ENCODE results near the gene FOXS1.
A peak's percentile ranks its signal among the peaks of the same experiment; 100 is the strongest.

The FOXS1 gene

DNA sequence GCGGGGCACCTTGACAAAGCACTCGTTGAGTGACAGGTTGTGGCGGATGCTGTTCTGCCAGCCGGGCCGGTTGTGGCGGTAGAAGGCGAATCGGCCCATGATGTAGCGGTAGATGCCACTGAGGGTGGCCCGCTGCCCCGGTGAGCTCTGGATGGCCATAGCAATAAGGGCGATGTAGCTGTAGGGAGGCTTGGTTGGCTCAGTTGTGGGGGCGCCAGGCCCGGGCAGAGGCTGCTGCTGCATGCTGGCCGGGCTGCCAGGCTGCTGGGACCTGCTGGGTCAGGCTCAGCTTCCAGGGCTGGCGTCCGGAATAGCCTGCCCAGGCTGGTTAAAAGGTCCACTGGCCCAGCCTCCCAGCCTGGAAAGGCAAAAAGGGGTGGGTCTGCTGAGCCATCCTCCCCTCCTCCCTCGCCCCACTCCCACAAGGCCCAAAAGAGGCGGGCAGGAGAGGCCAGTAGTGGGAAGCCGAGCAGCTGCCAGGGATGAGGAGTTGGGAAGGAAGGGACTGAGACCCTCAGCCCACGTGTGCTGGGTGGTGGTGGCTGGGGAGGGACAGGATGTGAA, at the start of gene FOXS1:
FOXS1 (minus strand) TSS at position 305 of the 564 bp plus-strand sequence; CDS start at position 243, 62 bp downstream.
- no peak for DNase-seq

DNA sequence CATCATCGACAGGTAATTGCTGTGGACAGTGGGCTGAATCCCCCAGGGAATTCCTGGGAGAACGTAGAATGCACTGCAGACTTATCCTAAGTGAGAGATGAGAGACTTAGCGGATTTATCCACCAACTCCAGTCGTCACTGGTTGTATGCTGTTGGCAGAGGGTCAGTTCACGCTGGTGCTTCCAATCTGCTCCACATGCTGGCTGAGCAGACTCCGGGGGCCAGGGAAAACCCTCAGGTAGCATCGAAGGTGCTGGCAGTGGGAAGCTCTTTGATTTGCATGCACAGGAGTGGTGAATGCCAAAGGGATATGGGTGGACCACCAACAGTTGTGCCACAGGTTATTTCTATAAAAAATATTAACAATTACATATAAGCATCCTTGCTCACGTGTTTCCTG, 45.2 kb upstream of the FOXS1 start:
- no peak for DNase-seq

DNA sequence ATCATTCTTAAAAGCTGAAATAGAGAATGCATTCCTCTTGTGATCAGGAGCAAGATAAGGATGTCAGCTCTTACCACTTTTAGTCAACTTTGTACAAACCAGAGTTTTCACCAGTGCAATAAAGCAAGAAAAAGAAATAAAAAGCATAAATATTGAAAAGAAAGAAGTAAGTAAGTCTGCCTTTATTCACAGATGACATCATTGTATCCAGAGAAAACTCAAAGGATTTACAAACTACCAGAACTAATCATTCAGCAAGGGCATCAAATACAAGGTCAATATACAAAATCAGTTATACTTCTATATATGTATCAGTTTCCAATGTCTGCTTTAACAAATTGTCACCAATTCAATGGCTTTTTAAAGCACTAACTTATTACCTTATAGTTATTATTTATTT, 38.4 kb upstream of the FOXS1 start:
- DNase-seq: no peak

DNA sequence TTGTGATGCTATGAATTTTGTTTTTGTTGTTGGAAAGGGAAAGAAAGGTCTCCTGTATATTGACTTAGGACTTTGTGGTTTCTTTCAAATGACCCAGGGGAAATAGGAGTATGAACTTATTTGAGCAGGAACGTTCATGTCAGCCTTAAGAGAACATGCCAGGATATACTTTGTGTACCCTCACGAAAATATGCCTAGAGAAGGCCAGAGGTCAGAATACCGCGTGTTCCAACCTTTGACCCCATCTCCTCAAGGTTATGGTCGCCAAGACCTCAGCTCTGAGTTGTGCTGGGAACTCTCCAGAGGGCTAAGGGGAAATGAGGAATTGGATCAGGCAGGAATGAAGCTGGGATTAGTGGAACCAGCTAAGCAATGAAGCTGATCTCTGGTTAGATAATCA, 36.5 kb upstream of the FOXS1 start:
- no peak for DNase-seq

DNA sequence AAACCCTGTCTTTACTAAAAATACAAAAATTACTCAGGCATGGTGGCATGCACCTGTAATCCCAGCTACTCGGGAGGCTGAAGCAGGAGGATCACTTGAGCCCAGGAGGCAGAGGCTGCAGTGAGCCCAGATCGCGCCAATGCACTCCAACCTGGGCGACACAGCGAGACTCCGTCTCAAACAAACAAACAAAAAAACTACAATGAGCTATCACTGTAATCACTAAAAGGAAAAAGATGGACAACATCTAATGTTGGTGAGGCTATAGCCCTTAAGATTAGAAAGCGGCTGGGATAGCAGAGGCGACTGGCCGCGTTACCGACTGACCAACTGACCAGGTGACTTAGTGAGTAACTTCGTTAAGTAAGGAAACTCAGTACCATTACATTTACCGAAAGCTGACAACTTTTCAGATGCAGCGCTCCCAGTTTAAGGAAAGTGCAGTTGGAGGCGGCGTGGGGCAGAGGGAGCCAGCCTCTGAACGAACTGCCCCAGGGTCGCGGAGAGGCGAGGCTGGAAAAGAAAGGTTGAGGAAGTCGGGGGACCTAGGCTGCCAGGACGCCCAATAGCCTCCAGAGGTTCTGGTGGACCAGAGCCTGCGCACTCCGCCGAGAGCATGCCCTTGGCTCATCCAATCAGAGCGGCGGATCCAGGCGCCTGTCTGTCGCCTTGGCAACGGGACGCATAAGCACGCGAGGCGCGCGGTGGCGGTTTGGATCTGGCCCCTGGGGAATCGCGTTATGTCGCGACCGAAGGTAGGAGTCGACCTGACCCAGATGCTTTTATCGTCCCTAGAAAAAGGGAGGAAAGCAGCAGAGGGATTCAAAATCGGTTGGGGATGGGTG, 34.0 kb upstream of the FOXS1 start:
- DNase-seq: peak; percentile 94

DNA sequence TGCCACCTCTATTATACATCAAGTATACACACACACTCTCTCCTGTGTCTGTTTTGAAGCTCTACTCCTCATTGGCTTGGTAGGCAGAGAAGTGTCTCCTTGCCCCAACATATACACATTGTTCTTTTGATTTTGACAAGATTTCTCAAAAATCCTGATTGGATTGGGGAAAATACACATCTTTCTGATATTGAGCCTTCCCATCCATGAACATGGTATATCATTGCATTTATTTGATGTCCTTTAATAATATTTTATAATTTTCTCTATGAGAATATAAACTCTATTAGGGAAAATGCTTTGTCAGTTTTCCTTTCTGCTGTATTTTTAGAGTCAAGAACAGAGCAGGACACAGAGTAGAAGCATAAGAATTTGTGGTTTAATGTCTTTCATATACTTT, 32.3 kb upstream of the FOXS1 start:
- DNase-seq: no peak

DNA sequence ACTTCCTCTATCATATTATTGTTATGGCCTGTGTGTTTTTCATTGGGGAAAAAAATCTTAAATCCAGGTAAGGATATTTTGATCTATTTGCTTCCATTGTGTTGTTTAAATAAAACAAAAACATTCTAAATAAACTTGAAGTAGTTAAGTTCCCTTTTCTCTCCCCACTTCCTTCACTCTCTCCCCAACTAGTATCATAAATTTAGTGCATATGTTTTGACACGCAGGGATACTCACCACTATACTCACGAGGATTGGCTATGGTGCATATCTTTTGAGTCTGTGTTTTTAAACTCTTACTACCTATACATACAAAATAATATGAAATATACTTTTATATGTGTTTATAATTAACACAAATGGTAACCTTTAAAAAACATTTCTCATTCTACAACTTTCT, 30.3 kb upstream of the FOXS1 start:
- DNase-seq: no peak

DNA sequence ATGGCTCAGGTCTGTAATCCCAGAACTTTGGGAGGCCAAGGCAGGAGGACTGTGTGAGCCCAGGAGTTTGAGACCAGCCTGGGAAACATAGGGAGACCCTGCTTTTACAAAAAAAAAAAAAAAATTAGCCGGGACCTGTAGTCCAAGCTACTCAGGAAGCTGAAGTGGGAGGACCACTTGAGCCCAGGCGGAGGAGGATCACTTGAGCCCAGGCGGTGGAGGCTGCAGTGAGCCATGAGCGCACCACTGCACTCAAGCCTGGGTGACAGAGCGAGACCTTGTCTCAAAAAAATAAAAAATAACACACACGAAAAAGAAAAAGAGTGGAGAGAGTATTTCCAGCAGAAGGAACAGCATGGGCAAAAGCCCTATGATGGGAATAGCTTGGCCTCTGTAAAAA, 27.0 kb upstream of the FOXS1 start:
- no peak for DNase-seq

DNA sequence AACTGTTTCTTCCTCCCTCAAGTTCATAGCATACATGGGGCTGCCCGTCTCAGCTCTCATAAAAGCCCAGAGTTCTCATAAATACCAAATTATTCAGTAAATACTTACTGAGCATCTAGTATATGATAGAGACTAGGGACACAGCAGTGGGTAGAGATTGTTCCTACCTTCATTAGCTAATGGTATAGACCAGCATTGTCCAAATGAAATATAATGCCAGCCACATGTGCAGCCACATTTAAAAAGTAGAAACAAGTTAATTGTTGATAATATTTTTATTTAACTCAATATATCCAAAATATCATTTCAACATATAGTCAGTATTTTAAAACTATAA, 26.2 kb upstream of the FOXS1 start:
- no peak for DNase-seq

DNA sequence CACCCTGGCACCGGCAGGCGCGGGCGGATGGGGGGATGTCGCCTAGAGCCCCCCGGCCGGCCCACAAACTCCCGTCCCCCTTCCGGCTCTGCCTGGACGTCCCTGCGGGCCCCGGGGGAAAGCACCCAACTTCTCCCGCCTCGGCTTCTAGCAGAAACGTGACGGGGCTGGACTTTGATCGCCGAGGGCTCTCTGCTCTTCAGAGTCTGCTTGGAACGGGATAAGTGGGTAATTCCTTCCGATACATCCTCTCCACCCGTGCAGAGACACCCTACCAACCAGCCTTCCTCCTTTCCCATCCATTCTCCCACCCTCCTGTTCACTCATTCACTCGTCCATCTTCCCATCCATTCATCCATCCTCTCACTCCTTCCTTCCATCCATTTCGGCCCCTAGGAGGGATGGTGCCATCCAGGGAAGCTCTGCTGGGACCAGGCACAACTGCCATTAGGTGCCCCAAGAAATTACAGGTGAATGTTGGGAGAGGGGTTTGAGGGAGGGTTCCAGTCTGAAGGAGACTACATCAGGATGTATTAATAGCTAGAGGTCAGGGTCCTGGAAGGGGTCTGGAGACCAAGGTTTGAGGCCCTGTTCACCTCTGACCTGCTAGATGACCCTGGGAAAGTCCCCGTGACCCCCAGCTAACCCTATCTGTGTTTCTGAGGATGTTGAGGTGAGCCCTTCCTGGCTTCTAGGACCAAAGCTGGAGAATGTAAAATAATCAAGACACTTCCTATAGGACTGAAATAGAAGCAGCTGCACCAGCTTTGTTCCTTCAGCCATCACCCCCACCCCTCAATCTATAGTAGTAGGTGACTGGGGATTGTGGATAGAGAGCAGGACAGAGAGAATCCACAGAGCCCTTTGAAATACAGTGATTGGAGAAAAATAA, 25.6 kb upstream of the FOXS1 start:
- peak; percentile 11 for DNase-seq

DNA sequence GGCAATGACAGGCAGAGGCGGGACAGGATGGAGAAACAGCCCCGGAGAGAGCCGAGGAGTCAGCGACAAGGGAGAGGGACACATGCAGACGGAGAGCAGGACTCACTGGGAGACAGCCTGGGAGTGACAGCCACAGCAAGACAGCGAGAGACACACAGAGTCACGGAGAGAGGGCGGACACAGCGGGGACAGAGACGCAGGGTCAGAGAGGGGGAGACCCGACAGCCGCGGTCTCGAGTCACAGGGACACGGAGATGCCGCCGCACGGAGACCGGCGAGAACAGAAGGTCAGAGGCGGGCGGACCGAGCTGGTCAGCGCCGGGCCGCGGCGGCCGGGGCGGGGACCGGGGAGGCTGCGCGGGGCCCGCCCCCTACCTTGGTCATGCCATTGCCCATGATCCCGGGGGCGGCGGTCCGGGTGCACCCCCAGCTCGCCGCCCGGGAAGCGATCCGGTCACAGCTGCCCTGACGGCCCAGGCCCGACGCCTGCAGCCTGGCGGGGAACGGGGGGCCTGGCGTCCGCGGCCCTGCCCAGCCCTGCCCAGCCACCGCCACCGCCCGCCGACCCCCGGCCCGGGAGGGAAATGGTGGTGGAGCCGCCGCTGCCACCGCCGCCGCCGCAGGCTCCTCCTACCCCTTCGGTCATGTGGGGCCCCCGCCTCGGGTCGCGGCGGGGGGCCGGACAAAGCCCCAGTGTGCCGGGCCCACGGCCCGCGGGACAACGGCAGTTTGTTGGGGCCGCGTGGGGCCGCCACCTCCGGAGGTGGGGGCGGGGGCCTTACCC, 24.7 kb upstream of the FOXS1 start, which contains the start of the genes DUSP15 and TTLL9:
DUSP15 (minus strand) TSS at position 586 of the 784 bp plus-strand sequence; CDS start at position 396, 190 bp downstream.
TTLL9 (plus strand) TSS at position 693 of the 784 bp plus-strand sequence. CDS start 493 bp downstream, outside the sequence.
- peak; percentile 29 for DNase-seq

DNA sequence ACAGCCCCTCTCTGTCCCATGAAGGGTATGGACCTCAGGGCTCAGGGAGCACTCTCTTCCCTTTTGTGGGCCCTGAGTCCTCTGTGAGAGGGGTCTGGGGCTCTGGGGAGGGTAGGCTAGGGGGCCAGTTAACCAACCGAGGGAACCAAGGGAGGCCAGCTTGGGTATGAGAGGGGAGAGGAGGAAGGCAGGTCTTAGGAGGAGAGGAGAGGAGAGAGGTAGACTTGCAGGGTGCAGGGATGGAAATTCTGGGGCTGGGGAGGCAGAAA, 24.2 kb upstream of the FOXS1 start:
- no peak for DNase-seq

DNA sequence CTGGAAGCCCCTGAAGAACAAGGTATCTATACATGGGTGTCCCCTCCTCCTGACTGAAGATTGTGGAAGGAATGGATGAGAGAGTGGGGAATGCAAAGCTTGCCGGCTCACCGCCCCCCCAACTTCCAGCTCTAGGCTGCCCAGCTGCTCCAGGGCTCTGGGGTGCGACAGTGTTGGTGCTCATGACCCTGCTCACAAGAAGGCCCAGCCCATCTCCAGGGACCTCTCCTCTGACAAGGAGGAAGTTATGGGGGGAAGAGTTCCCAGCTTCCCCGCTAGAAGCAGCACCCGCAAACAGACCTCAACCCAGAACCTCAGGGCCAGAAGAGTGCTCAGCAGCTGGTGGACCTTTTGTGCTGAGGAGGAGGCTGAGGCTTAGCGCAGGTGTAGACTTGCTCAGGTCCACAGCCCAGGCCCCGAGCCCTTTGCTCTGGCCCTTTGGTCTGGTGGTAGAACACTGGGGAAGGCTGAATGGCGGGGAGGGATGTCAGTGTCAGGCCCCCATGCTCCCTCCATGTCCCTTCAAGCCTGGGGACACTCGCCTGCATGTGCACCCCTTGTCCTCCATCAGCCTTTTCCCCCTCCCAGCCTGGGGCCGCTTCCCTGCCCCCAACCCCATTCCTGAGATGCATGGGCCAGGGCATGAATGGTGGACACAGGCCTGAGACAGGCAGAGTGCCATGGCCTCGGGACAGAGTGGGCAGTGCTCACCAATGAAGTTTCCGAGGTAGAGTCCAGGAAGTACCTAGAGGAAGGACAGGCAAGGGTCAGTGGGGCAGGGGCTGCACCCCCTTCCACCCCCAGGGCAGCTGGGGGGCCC, 23.7 kb upstream of the FOXS1 start:
- DNase-seq: no peak

DNA sequence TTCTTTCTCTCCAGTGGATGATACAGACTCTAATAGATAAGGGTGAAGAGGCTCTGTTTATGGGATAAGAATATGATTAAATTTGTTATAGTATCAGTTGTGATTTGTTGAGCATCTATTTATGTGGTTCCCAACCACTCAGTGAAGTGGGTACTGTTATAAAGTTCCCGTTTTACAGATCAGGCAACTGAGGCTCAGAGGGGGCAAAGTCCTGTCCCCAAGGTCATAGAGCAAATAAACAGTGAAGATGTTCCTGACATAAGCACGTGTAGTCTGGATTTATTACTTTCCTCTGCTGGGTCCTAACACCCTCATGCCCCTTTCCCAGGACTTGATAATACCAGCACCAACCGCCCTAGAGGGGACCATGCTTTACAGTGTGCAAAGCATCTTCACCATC, 20.8 kb upstream of the FOXS1 start:
- DNase-seq: no peak

DNA sequence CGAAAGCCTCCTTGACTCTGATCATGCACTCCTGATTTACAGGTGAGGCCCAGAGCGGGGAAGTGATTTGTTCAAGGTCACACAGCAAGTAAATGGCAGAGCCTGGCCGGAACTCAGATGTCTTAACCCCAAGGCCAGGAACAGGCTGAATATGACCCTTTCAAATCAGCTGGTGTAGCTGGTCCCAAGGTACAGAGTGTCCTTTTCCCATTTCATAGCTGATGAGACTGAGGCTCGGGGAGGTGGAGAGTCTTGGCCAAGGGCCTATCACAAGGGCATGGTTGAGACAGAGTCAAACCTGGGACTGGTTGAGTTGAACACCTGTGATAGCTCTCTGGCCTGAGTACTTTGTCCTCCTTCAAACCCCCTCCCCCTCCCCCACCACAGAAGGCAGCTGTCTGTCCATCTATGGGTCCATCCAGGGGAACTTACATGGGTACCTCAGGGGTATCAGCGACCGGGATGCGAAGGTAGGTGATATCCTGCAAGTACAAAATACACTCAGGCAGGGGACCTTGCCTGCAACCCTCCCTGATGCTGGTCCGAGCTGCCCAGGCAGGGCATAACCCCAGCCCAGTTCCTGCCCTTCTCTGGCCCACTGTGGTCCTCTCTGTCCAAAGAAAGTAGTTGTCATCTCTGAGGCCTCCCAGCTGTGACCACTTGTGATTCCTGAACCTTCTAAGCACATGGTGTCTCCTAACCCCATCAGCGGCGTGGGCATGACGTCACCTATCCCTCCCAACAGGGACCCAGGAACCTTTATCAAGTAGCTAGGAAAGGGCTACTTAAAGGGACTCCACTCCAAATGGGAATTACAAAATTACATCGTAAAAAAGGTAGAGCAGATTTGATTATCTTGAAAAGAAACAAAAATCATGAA, 19.4 kb upstream of the FOXS1 start:
- no peak for DNase-seq

DNA sequence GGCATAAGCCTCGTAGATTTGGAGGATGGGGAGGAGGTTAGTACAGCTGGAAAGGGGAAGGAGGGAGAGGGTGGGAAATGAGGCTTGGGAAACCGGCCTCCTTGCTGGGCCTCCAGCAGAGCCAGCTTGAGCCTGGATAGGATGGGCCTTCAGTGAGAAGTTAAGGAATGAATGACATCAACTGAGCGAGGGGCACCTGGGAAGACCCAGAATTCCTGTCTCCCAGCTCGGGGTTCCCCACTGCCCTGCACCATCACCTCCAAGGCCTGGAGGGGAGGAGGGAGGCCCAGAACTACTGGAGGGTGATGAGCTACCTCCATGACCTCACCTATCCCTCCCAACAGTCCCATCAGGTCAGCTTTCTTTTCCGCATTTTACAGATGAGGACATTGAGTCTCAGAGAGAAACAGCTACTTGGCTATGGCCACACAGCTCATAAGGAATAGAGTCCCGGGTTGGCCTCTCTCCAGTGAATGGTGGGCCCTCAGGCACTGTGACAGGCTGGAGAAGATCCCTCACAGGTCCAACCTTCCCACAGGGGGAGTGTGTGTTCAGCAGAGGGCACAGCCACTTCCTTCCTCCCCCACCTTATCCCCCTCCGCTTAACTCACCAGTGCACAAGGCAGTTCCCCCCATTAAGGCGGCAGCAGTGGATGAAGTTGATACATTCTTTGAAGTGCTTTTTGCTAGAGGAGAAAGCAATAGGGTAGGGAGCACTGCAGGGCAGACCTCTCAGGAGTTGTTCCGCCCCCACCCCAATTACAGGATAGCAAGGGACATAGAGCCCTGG, 18.1 kb upstream of the FOXS1 start:
- DNase-seq: no peak

DNA sequence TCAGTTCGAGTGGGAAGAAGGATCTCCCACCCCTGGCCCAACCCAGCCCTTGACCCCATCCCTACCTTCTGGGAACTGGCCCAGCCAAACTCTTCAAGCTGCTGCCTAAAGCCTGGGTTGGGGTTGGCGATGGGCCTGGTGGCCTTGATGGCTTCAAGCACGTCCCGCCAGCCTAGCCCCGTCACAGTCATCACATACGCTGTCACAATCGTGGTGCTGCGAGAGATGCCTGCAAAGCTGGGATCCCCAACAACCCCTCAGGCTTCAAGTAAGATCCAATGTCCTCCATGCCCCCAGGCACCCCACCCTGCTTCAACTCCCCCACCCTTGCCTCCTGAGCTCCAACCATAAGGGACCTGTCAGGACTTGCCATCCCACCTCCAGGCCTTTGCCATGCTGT, 17.1 kb upstream of the FOXS1 start:
- DNase-seq: no peak

DNA sequence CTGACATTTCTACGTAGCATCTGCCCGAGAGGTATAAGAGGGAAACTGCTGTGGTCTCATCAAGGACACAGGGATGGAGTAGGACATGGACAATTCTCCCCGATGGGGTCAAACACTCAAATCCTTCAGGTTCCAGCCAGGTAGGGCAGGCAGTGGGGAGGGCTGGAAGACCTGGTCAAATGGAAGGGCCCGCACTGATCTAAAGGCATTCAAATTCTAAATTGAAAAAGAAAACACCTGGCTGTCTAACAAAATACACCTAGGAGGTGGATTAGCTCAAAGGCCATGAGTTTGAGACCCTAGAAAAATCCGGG, 16.7 kb upstream of the FOXS1 start:
- DNase-seq: no peak

DNA sequence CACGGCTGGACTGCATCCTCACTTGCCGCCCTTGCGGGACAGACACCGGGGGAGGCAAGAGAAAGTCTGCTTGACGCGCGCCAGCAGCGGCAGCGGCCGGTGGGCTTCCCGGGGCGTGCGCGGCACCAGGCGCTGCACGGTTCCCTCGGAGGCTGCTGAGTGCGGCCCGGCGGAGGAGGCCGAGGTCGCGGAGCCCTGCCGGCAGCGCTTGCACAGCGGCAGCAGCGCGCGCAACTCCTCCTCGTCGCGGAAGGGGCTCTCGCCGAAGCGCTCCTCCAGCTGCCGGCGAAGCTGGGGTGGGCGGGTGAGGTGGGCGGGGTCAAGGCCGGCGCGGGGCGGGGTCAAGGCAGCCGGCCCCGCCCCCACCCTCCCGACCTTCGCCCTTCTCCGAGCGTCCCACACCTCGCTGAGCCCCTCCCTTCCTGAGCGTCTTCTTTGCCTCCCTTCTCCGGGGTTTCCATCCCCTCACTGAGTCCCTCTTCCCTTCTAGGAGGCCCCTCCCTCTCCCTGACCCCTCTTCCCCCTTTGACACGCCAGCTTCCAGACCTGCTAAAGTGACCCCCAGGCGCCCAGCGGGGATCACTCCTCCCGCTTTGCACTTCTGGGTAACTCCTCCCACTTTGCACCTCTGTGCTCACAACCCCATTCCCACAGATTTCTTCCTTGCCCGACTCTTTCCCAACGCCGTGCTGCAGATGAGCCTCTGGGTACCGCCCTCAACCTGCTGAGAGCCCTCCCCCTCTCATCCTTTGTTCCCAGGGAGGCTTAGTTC, 16.2 kb upstream of the FOXS1 start:
- DNase-seq: peak; percentile 90

DNA sequence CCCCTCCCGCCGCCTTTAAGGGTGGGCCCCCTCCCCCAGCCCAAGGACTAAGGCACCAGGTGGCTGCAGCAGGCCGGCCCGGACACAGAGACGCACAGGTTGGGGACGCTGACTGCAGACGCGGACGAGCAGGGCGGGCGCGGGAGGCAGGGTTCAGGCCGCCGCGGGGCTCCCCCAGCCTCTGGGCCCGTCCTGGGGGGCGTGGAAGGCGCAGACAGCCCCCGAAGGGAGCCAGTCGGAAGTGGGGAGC, 15.7 kb upstream of the FOXS1 start:
- DNase-seq: peak; percentile 42
